GM21786 (cell line): ENCODE results near the gene ZNF775.

ENCODE experiments used
- ATAC-seq: cut with Tn5 transposase; IDR thresholded peaks from one replicate; pipeline ENCODE4 v1.9.1; 2021; ENCODE audit not compliant: unreplicated experiment

ZNF775 gene

GRCh38 chr7:150400008-150400787 is 21.1 kb downstream of the ZNF775 start:
- ATAC-seq = peak; percentile 29

GRCh38 chr7:150400788-150401423 is 21.8 kb downstream of the ZNF775 start:
- ATAC-seq = no peak

- no peak for ATAC-seq
Observed at GRCh38 chr7:150401424-150401790, 22.3 kb downstream of the ZNF775 start.

- ATAC-seq = no peak
Observed at GRCh38 chr7:150401861-150402631, 22.9 kb downstream of the ZNF775 start.

GRCh38 chr7:150402671-150403321 is 23.7 kb downstream of the ZNF775 start:
- no peak for ATAC-seq

GRCh38 chr7:150403376-150404171 is 24.4 kb downstream of the ZNF775 start:
- ATAC-seq = no peak

- ATAC-seq = no peak
Observed at GRCh38 chr7:150404172-150404804, 25.2 kb downstream of the ZNF775 start.

- peak; percentile 34 for ATAC-seq
Observed at GRCh38 chr7:150404805-150405583, 25.9 kb downstream of the ZNF775 start.

GRCh38 chr7:150405584-150406311 is 26.6 kb downstream of the ZNF775 start:
- ATAC-seq = no peak

GRCh38 chr7:150406312-150406566 is 27.1 kb downstream of the ZNF775 start:
- ATAC-seq = no peak

GRCh38 chr7:150406567-150407421 is 27.7 kb downstream of the ZNF775 start:
- peak; percentile 64 for ATAC-seq

- no peak for ATAC-seq
Observed at GRCh38 chr7:150407588-150408392, 28.7 kb downstream of the ZNF775 start.

- ATAC-seq = peak; percentile 27
Observed at GRCh38 chr7:150408393-150409299, 29.5 kb downstream of the ZNF775 start.

- ATAC-seq = no peak
Observed at GRCh38 chr7:150409300-150410030, 30.3 kb downstream of the ZNF775 start.

- ATAC-seq = no peak
Observed at GRCh38 chr7:150410131-150410530, 31.0 kb downstream of the ZNF775 start.
